ENCODE measurements around the gene USP32. TPM values are rescaled to one million over a fixed set of nuclear protein-coding genes. Genes with fewer than 3 reads are reported as not detected.
"Not testable (repeated sequence)": the region's sequence is repeated elsewhere in the genome, so short reads cannot be mapped to it uniquely, and the experiment has no call there.

The USP32 gene
- total and polyA plus RNA-seq, 2 donors (not counting 3 experiments of a cell fraction or from before 2014, with no cell fraction given), result 15.7 to 52.9 TPM

- H3K27ac ChIP-seq (ENCODE audit: insufficient read depth, low read depth, low read length), result no peak overlapping the region
- POLR2A ChIA-PET, result no interaction called here
- BruUV-seq (replicated peaks), result no TSS peak
Measured at GRCh38 chr17:60383379-60383778, 8.6 kb downstream of the USP32 start.

GRCh38 chr17:60381958-60382357 lies 10.0 kb downstream of the USP32 start:
- H3K27me3 ChIP-seq (ENCODE audit: control insufficient read depth in 2 of 2, insufficient read depth in 2 of 2, low read length in 2 of 2), result no peaks in the 10 kb centered on the region
- dilution Hi-C loops (cut with MboI; ENCODE audit: extremely low pct_ligation_motif_present, low sequenced_read_pairs), result no loop called here
- intact Hi-C loops (cut with micrococcal nuclease), result no loop called here
- H3K9me3 ChIP-seq (replicated peaks; ENCODE audit: control insufficient read depth, insufficient read depth, low read length), result no peaks in the 10 kb centered on the region
- no peaks in the 10 kb centered on the region for H3K36me3 ChIP-seq (ENCODE audit: control insufficient read depth in 2 of 2, extremely low read depth in 1 of 2, insufficient read depth in 2 of 2, low read length in 2 of 2)
- H3K79me2 ChIP-seq (ENCODE audit: control insufficient read depth, insufficient read depth, low read length), result peaks cover 48% of the 10 kb centered on the region
- POLR2A ChIA-PET, result no interaction called here
- no peak overlapping the region for H3K4me3 ChIP-seq (replicated peaks in 1 of 3; ENCODE audit: insufficient read depth in 1 of 3, low read depth in 1 of 3, low read length in 3 of 3)
- no peak overlapping the region for H3K27ac ChIP-seq (ENCODE audit: insufficient read depth, low read depth, low read length)
- BruUV-seq (replicated peaks), result no TSS peak
- no peak overlapping the region for H2AFZ ChIP-seq (ENCODE audit: low read depth, low read length)
- peaks cover 2% of the 10 kb centered on the region for H4K20me1 ChIP-seq (replicated peaks; ENCODE audit: control insufficient read depth, extremely low read depth, insufficient read depth, low read length)
- H3K9me1 ChIP-seq (replicated peaks; ENCODE audit: control insufficient read depth, extremely low read depth, insufficient read depth, low read length), result no peaks in the 10 kb centered on the region
- CTCF ChIA-PET, result no interaction called here
- no peaks in the 10 kb centered on the region for H3K4me1 ChIP-seq (ENCODE audit: control insufficient read depth, extremely low read depth, insufficient read depth, low read length)
- FAIRE-seq (no peak), DNase-seq (ENCODE audit: low read depth, low spot score) (no peak)
- no peak overlapping the region for H3K9ac ChIP-seq (replicated peaks; ENCODE audit: extremely low read depth, insufficient read depth, low read length)
- TF ChIP-seq MYC (IDR thresholded peaks at IDR 0.05; ENCODE audit: low read depth, low read length), result no peak
- TF ChIP-seq EZH2 (IDR thresholded peaks at IDR 0.05; ENCODE audit: borderline replicate concordance, low read depth, low read length, severe bottlenecking), result no peak
- TF ChIP-seq POLR2AphosphoS5 (IDR thresholded peaks at IDR 0.05; ENCODE audit: insufficient read depth, low read depth, low read length), result no peak
- TF ChIP-seq MAX (IDR thresholded peaks at IDR 0.05; ENCODE audit: insufficient read depth, insufficient read length), result no peak
- TF ChIP-seq JUN (IDR thresholded peaks at IDR 0.05; ENCODE audit: borderline replicate concordance, insufficient read depth, insufficient read length, low read depth), result no peak
- TF ChIP-seq GATA2 (IDR thresholded peaks at IDR 0.05; ENCODE audit: insufficient read depth, insufficient read length, low read depth, low read length), result no peak
- TF ChIP-seq CTCF (IDR thresholded peaks at IDR 0.05; ENCODE audit: extremely low read depth in 1 of 2, insufficient read depth in 1 of 2, low read depth in 1 of 2, low read length in 2 of 2), result no peak
- TF ChIP-seq POLR2A (IDR thresholded peaks at IDR 0.05; ENCODE audit: low read depth, low read length), result no peak
- no peak for TF ChIP-seq FOS (IDR thresholded peaks at IDR 0.05; ENCODE audit: borderline replicate concordance, insufficient read depth, low read length)
- H3K4me2 ChIP-seq (ENCODE audit: insufficient read depth, low read length), result no peak overlapping the region

More at GRCh38 chr17:60383379-60383778, 8.6 kb downstream of the USP32 start:
- H3K4me3 ChIP-seq (replicated peaks in 1 of 3; ENCODE audit: insufficient read depth in 1 of 3, low read depth in 1 of 3, low read length in 3 of 3), result no peak overlapping the region
- no peak overlapping the region for H3K9ac ChIP-seq (replicated peaks; ENCODE audit: extremely low read depth, insufficient read depth, low read length)
- no peak for FAIRE-seq
- H3K9me1 ChIP-seq (replicated peaks; ENCODE audit: control insufficient read depth, extremely low read depth, insufficient read depth, low read length), result no peaks in the 10 kb centered on the region
- TF ChIP-seq POLR2AphosphoS5 (IDR thresholded peaks at IDR 0.05; ENCODE audit: insufficient read depth, low read depth, low read length) (no peak), POLR2A (IDR thresholded peaks at IDR 0.05; ENCODE audit: low read depth, low read length) (no peak), GATA2 (IDR thresholded peaks at IDR 0.05; ENCODE audit: insufficient read depth, insufficient read length, low read depth, low read length) (no peak)
- H3K79me2 ChIP-seq (ENCODE audit: control insufficient read depth, insufficient read depth, low read length), result peaks cover 59% of the 10 kb centered on the region
- H2AFZ ChIP-seq (ENCODE audit: low read depth, low read length), result no peak overlapping the region
- DNase-seq (ENCODE audit: low read depth, low spot score), result no peak
- intact Hi-C loops (cut with micrococcal nuclease) (no loop called here), dilution Hi-C loops (cut with MboI; ENCODE audit: extremely low pct_ligation_motif_present, low sequenced_read_pairs) (no loop called here)
- peaks cover under 1% of the 10 kb centered on the region for H3K4me1 ChIP-seq (ENCODE audit: control insufficient read depth, extremely low read depth, insufficient read depth, low read length)
- H3K27me3 ChIP-seq (ENCODE audit: control insufficient read depth in 2 of 2, insufficient read depth in 2 of 2, low read length in 2 of 2), result no peaks in the 10 kb centered on the region
- H3K4me2 ChIP-seq (ENCODE audit: insufficient read depth, low read length), result no peak overlapping the region
- CTCF ChIA-PET, result no interaction called here
- H3K9me3 ChIP-seq (replicated peaks; ENCODE audit: control insufficient read depth, insufficient read depth, low read length), result no peaks in the 10 kb centered on the region
- no peaks in the 10 kb centered on the region for H3K36me3 ChIP-seq (ENCODE audit: control insufficient read depth in 2 of 2, extremely low read depth in 1 of 2, insufficient read depth in 2 of 2, low read length in 2 of 2)
- peaks cover 11% of the 10 kb centered on the region for H4K20me1 ChIP-seq (replicated peaks; ENCODE audit: control insufficient read depth, extremely low read depth, insufficient read depth, low read length)

- H3K36me3 ChIP-seq (ENCODE audit: control insufficient read depth in 2 of 2, extremely low read depth in 1 of 2, insufficient read depth in 2 of 2, low read length in 2 of 2); intact Hi-C loops (cut with micrococcal nuclease): not testable (repeated sequence)
Measured at GRCh38 chr17:60379461-60379860, 12.5 kb downstream of the USP32 start.

More at GRCh38 chr17:60379461-60379860, 12.5 kb downstream of the USP32 start:
- H3K9ac ChIP-seq (replicated peaks; ENCODE audit: extremely low read depth, insufficient read depth, low read length); FAIRE-seq; H3K27ac ChIP-seq (ENCODE audit: insufficient read depth, low read depth, low read length); H4K20me1 ChIP-seq (replicated peaks; ENCODE audit: control insufficient read depth, extremely low read depth, insufficient read depth, low read length); H2AFZ ChIP-seq (ENCODE audit: low read depth, low read length); POLR2A ChIA-PET; H3K4me1 ChIP-seq (ENCODE audit: control insufficient read depth, extremely low read depth, insufficient read depth, low read length); H3K9me1 ChIP-seq (replicated peaks; ENCODE audit: control insufficient read depth, extremely low read depth, insufficient read depth, low read length); H3K4me2 ChIP-seq (ENCODE audit: insufficient read depth, low read length); H3K4me3 ChIP-seq (replicated peaks in 1 of 3; ENCODE audit: insufficient read depth in 1 of 3, low read depth in 1 of 3, low read length in 3 of 3); H3K27me3 ChIP-seq (ENCODE audit: control insufficient read depth in 2 of 2, insufficient read depth in 2 of 2, low read length in 2 of 2); BruUV-seq (replicated peaks); dilution Hi-C loops (cut with MboI; ENCODE audit: extremely low pct_ligation_motif_present, low sequenced_read_pairs); H3K9me3 ChIP-seq (replicated peaks; ENCODE audit: control insufficient read depth, insufficient read depth, low read length); DNase-seq (ENCODE audit: low read depth, low spot score): not testable (repeated sequence)
- CTCF ChIA-PET, result interaction anchor here (1.2 kb wide), 1 partner anchor 148 kb away, joined by 4 read pairs; no protein-coding TSS in a partner anchor
- H3K79me2 ChIP-seq (ENCODE audit: control insufficient read depth, insufficient read depth, low read length), result peaks cover 29% of the 10 kb centered on the region

All from endothelial cell of umbilical vein (primary cell).